Esophagus squamous epithelium (tissue), 4 donors: ENCODE data around the gene TMEM245.

ENCODE experiments used
- CTCF ChIP-seq, 6 experiments: fragments of 450-650 bp in 4 of 6; fragments of 200-600 bp in 2 of 6; sonication (generic) in 2 of 6; IDR thresholded peaks; one replicate each; pipeline ENCODE4 v1.5.1; 2016 to 2019; ENCODE audit warnings: antibody characterized with exemption in 6 of 6, mild to moderate bottlenecking in 4 of 6, moderate library complexity in 4 of 6
- POLR2A ChIP-seq, 4 donors: fragments of 450-650 bp; IDR thresholded peaks; one replicate each; pipeline ENCODE4 v1.6.1; 2017; ENCODE audit warnings: antibody characterized with exemption in 4 of 4, mild to moderate bottlenecking in 4 of 4, moderate library complexity in 3 of 4

- TF ChIP-seq CTCF (IDR thresholded peaks at IDR 0.05) (no peak), POLR2A (IDR thresholded peaks at IDR 0.05) (no peak)
Measured at GRCh38 chr9:108978205-108978604, 141.5 kb downstream of the TMEM245 start.
